ENCODE data around the gene DISC1.

DISC1 gene

GRCh38 chr1:231952154-231952553, 325.6 kb downstream of the DISC1 start:
- no peak for TF ChIP-seq CTCF (IDR thresholded peaks at IDR 0.05)

- no peak for TF ChIP-seq CTCF (IDR thresholded peaks at IDR 0.05)
Measured at GRCh38 chr1:231953660-231954059, 327.1 kb downstream of the DISC1 start.

DNA sequence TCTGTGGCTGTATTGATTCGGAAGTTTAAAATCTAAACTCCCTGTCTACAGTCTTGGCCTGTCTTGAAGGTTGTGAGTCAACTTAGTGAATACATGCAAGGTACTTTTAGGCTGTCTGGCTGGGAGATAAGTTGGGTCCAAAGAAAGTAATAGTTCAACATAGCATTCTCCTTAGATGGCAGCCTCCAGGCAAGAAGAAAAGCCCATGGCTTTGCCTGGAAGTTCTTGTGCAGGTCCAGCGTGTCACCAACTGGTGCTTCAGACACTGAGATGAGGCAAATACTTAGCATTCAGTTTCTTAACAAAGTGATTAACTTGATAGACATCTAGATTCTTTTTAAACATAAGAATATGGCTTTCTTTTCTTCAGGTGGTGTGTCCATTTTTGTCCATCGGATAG, 328.2 kb downstream of the DISC1 start:
- no peak for TF ChIP-seq CTCF (IDR thresholded peaks at IDR 0.05)

DNA sequence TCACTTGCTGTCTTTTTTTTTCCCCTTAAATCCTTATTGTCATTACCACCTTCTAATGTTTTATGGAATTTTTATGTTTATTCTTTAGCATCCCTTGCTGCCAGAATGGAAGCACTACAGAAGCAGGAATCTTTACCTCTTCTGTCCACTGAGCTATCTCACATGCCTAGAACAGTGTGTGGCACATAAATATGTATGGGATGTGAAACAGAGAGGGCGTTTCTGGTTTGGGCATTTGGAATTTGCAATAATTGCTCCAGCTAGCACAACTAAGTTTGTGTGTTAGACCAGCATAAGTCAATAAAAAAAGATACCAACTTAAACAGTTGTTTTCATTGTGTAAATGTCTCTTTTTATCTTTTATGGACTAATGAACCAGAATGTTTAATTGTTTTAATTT, 330.8 kb downstream of the DISC1 start:
- no peak for TF ChIP-seq CTCF (IDR thresholded peaks at IDR 0.05)

DNA sequence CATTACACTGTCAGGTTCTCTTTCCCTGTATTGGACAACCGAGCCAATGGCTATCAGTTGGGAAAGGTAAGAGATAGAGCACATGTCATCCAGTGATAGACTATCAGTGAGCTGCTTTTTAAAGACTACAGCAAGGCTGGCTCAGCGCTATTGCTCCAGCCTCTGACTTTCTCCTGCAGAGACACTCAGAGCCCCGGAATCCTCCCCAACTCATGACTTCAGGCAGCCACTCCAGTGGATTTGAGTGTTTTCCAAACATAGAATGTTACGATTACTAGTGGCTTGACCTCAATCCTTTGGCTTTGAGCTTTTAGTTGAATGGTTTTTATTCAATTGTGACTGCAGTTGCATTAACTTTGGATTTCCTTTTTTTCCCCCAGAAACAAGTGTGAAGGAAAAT, 331.9 kb downstream of the DISC1 start:
- TF ChIP-seq CTCF (IDR thresholded peaks at IDR 0.05): no peak

GRCh38 chr1:231959225-231959884, 332.8 kb downstream of the DISC1 start:
- no peak for TF ChIP-seq CTCF (IDR thresholded peaks at IDR 0.05)

DNA sequence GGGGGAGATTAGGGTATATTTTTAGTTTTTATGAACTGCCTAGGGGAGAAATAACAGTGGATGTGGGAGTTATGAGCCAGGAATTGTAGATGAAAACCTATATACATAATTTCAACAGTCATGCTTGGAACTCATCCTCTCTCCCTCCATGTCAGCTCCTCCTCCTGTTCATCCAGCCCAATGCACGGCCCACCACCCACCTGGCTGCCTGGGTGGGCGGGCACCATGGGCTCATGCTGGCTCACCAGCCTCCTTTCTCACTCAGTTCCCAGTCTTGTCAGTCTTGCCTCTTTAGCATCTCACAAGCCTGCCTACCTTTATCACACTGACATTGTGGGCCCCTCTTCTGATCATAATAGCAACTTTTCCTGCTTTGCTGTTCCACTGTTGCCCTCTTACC, 336.0 kb downstream of the DISC1 start:
- no peak for TF ChIP-seq CTCF (IDR thresholded peaks at IDR 0.05)

- no peak for TF ChIP-seq CTCF (IDR thresholded peaks at IDR 0.05)
Measured at GRCh38 chr1:231964241-231964640, 337.7 kb downstream of the DISC1 start.

All from LNCAP (cell line).